GM21423 (cell line): ENCODE measurements around the gene SNUPN.
A peak's percentile ranks its signal among the peaks of the same experiment; 100 is the strongest.
"Not testable (repeated sequence)": the region's sequence is repeated elsewhere in the genome, so short reads cannot be mapped to it uniquely, and the experiment has no call there.

Experiments used
- ATAC-seq: cut with Tn5 transposase; IDR thresholded peaks from one replicate; pipeline ENCODE4 v1.9.1; 2021; ENCODE audit warnings: mild to moderate bottlenecking, moderate library complexity; ENCODE audit not compliant: unreplicated experiment

The SNUPN gene

GRCh38 chr15:75584121-75584520 lies 41.4 kb downstream of the SNUPN start:
- no peak for ATAC-seq

- no peak for ATAC-seq
These were observed 41.8 kb downstream of the SNUPN start for GRCh38 chr15:75583701-75584100.

GRCh38 chr15:75582943-75583342 lies 42.6 kb downstream of the SNUPN start:
- not testable (repeated sequence) for ATAC-seq

GRCh38 chr15:75578948-75579920 lies 46.3 kb downstream of the SNUPN start, which contains the start of gene PTPN9:
Gene PTPN9 (minus strand): TSS chr15:75579315. CDS start chr15:75578776, 539 bp downstream.
- peak; percentile 57 for ATAC-seq

- ATAC-seq: no peak
These were observed 47.2 kb downstream of the SNUPN start for GRCh38 chr15:75578173-75578947.

- ATAC-seq: no peak
These were observed 47.9 kb downstream of the SNUPN start for GRCh38 chr15:75577401-75578172.

GRCh38 chr15:75573648-75574384 lies 51.7 kb downstream of the SNUPN start:
- ATAC-seq: no peak

GRCh38 chr15:75570126-75570845 lies 55.2 kb downstream of the SNUPN start:
- ATAC-seq: no peak

- ATAC-seq: no peak
These were observed 60.2 kb downstream of the SNUPN start for GRCh38 chr15:75565062-75565970.

GRCh38 chr15:75561888-75562287 lies 63.6 kb downstream of the SNUPN start:
- ATAC-seq: no peak

GRCh38 chr15:75559360-75559759 lies 66.2 kb downstream of the SNUPN start:
- not testable (repeated sequence) for ATAC-seq

- not testable (repeated sequence) for ATAC-seq
These were observed 66.6 kb downstream of the SNUPN start for GRCh38 chr15:75558955-75559354.

- ATAC-seq: no peak
These were observed 70.8 kb downstream of the SNUPN start for GRCh38 chr15:75554717-75555116.

GRCh38 chr15:75553659-75554058 lies 71.9 kb downstream of the SNUPN start:
- no peak for ATAC-seq

GRCh38 chr15:75551091-75551490 lies 74.4 kb downstream of the SNUPN start:
- ATAC-seq: no peak
